IPS DF 19.7 (cell line): Measurements from ENCODE around the gene MOV10L1.

ENCODE experiments used
- DNase-seq: peaks from one replicate; pipeline ENCODE4 v3.0.0-alpha.2; 2013; ENCODE audit warnings: low read depth, low spot score

The MOV10L1 gene

DNA sequence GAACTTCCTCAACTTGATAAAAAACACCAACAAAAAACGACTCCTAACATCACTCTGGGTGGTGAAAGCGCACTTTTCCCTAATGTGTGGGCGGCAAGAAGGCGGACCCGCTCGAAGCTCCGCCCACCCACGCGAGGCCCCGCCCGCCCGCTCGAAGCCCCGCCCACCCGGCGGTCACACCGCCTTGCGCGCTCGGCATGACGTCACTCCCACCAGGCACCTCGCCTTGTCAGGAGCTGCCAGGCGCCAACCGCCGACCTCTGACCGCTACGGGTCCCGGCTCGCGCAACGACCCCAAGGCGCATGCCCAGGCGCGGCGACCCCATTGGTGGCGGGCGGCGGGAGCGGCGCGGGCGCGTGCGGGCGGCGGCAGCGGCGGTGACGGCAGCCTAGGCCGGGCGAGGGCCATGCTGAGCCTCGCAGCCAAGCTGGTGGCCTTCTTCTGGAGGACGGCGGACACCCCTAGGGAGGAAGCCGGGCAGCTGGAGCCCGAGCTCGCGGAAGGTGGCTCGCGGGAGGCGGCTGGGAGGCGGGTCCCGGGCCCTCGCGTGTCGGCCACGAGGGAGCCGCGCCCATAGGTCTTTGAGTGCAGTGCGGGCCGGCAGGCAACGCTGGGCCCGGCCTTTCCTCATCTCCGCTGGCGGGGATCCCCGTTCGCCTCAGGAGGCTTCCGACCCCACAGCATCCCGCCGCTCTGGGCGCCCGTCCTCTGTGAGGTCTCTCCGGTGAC, at the start of gene MOV10L1:
Gene MOV10L1 (plus strand): TSS at position 325 of the 730 bp plus-strand sequence. CDS start 83 bp downstream, at position 408.
- no peak for DNase-seq

- DNase-seq, result no peak
Measured at GRCh38 chr22:50040717-50041116, 49.1 kb upstream of the MOV10L1 start.

- no peak for DNase-seq
Measured at GRCh38 chr22:50041361-50042065, 48.3 kb upstream of the MOV10L1 start.

DNA sequence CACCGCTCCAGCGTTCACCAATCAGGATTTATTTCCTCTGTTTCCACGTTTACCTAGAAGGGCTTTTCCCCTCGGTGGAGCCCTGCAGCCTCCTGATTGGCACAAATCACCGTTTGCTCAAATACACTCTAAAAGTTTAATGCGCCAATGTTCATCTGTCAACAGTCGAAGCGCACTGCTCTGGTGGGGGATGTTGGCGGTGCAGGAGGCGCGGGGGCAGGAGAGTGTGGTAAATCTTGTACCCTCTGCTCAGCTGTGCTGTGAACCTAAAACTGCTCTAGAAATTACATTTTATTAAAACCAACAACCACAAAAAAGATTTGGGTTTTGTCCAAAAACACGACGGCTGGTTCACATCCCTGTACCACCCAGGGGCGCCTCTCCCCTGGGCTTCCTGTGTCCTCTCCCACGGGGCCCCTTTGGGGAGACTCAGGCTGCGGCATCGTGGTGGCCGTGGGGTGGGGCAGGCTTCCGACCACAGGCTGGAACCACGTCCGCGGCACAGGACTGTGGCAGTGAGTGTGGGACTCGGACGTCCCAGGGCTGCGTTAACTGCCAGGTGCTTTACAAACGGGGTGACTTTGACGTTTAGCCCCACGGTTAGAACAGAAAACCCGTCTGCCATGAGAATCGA, 45.2 kb upstream of the MOV10L1 start:
- DNase-seq, result no peak

- DNase-seq, result no peak
Measured at GRCh38 chr22:50045211-50046018, 44.4 kb upstream of the MOV10L1 start.

DNA sequence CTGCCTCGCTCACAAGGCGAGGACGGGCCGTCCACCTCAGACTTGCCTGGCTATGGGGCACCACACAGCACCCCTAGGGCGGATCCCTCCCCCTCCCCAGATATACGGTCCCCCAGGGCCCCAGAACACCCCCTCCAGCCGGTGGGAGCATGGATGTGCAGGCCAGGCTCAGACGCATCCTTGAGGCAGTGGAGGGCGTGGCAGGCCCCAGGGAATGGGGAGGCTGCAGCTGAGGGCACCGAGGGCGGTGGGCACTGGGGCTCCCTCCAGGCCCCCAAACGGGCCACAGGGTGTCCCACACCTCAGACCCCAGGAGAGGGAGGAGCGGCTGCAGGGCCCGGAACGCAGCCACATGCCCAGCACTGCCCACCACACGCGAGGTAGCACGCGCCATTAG, 43.8 kb upstream of the MOV10L1 start:
- DNase-seq, result no peak

GRCh38 chr22:50046481-50047245, 43.1 kb upstream of the MOV10L1 start:
- DNase-seq, result no peak

DNA sequence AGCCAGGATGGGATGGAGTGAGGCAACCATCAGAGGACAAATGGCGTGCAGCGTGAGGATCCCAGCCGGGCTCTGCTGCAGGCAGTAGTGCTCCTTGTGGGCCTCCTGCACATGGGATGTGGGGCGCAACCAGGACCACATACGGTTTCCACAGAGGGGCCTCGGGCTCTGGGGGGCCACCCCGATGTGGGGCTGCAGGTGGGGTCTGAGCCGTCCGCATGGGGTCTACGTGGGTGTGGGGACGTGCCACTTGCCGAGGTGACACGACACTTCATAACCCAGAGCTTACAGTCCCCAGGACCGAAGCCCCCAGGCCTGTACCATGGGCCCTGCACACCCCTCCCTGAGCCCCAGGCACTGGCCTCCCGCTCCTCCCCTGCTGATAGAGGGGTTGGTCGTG, 42.5 kb upstream of the MOV10L1 start:
- DNase-seq, result no peak

DNA sequence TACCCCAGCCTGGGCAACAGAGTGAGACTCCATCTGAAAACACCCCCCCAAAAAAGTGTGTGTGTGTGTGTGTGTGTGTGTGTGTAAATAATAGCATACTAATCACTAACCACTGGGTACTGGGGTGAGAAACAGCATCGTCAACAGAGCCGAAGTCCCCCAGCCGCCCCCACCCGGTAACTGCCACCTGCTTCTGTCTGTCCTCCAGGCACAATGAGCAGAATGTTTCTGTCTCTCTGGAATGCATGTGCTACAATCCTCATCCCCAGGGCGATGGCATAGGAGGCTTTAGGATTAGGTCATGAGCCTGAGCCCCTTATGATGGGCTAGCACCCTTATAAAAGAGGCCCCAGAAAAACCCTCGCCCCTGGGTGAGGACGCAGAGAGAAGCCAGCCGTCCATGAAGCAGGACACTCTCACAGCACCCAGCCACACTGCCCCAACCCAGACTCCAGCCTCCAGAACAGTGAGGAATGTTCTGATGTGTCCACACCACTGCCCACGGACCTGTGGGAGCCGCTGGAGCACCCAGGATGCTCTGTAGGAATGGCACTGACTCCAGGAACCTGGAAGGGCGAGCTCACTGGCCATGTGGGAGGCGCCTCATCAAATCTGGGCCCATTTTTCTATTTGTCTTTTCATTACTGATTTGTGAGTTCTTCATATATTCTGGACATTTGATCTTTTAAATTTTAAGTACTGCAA, 41.6 kb upstream of the MOV10L1 start:
- no peak for DNase-seq

DNA sequence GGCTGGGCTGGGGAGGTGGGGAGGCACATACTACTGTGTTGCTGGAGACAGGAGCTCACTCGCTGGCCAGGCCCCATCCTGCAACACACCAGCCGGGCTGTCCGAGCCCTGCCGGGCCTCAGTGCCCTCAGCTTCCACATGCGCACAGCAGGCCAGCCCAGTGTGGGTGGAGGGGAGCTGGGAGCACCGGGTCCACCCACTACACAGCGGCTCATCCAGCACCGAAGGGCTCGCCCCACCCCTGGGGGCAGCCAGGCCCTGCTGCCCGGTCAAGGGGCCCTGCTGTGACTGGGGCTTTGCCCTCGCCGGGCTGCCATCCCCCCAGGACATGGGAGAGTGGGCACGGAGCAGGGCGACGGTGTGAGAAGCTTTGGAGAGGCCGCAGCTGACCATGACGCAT, 41.0 kb upstream of the MOV10L1 start:
- no peak for DNase-seq

DNA sequence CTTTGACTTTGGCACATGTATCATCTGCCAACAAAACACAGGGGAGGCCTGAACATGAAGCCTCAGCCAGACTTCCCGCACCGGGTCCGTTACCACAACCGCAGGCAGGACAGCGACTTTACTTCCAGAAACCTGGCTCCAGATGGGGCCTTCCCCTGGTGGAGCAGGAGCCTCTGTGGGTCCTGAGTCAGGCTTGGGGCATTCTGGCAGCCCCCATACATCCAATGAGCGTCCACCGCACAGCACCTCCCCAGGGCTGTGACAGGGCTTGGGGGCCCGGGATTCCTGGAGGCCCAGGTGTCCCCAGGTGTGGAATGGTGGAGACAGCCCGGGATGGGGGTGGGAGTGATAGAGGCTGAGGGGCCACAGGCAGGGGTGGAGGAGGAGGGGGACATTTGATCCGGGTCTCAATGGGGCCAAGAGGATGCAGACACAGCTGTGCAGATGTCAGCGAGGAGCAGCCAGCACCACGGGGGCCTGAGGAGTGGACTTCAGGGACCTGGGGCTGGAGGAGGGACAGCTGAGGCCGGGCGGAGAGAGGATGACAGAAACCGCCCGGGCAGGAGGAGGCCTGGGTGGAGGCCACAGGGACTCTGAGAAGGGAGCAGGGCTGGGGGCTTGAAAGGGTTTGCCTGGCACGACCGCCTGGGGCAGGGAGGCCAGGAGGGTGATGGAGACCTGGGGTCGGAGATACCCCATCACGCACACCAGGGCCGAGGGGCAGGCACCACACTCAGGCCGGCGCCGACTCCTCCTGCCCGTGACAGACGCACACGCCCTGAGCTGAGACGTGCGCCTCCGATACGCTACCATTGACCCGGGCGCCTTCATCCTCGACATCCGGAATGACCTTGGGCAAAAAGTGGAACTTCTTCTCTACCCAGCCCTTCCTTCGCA, 40.3 kb upstream of the MOV10L1 start:
- DNase-seq, result no peak

GRCh38 chr22:50051930-50052329, 37.9 kb upstream of the MOV10L1 start:
- DNase-seq, result no peak

DNA sequence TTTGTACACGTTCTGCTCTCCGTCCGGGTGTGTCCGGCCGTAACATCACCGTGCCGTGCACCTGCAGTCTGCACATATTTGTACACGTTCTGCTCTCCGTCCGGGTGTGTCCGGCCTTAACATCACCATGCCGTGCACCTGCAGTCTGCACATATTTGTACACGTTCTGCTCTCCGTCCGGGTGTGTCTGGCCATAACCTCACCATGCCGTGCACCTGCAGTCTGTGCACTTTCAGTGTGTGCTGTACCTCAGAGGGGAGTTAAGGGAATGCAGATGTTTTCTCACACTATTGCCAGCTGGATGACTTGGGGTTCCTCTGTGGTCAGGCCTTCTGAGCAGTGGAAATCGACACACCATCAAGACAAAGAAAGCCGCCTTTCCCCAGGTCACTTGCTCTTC, 35.9 kb upstream of the MOV10L1 start:
- DNase-seq, result no peak

DNA sequence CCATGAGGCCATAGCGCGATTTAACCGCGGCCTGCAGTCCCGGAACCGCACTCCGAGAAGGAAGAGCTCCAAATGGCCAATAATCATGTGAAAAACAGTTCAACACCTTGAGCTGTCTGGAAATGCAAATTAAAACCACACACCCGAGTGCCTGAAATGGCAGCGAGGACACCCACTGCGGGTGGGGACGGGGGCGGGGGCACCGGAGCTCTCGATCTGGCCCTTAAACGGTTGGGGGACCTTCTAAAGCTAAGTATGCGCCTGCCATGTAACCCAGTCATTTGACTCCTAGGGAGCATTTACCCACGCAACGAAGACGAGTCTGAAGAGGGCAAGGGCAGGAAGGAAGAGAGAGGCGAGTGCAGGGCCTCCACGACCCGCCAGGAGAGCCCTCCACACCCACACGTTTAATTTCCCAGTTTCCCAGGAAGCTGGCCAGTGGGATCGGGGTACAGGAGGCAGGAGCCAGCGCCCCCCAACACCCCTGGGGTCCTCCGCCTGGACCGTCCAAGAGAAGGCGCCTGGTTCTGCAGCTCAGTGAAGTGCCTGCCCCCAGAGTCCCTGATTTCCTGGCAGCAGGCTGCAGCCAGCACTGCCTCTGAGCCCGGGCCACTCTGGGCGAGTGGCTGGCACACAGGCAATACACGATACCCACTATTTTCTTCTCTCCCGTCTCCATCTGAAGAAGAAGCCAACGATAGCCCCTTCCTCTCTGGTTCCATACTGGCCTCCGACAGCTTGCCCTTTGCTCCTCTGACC, 33.4 kb upstream of the MOV10L1 start:
- DNase-seq, result no peak

DNA sequence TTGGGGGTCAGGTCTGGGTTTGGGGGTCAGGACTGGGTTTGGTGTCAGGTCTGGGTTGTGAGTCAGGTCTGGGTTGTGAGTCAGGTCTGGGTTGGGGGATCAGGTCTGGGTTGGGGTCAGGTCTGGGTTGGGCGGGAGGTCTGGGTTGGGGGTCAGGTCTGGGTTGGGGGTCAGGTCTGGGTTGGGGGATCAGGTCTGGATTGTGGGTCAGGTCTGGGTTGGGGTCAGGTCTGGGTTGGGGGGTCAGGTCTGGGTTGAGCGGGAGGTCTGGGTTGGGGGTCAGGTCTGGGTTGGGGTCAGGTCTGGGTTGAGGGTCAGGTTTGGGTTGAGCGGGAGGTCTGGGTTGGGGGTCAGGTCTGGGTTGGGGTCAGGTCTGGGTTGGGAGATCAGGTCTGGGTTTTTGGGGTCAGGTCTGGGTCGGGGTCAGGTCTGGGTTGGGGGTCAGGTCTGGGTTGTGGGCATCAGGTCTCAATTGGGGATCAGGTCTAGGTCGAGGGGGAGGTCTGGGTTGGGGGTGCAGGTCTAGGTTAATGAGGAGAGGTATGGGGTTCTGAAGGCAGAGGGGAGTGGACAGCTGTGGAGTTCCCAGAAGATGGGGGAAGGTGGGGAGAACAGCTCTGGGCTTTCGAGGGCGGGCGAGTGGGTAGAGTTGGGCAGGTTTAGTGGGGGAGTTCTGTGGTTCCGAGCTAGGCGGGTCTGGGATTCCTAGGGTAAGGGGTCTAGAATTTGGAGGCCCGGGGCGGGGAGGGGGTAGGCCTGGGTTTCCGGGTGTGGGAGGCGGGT, 32.3 kb upstream of the MOV10L1 start:
- no peak for DNase-seq

GRCh38 chr22:50058061-50058905, 31.5 kb upstream of the MOV10L1 start, which contains the start of gene TTLL8:
Gene TTLL8 (minus strand): TSS chr22:50058298.
- DNase-seq, result no peak
